OCI-M2 (cell line): Measurements from ENCODE around the gene ANGPTL1.

Source experiments
- DNase-seq: peaks from one replicate; lab custom pipeline; 2025; ENCODE audit not compliant: unreplicated experiment; lab: John Stamatoyannopoulos, UW

The ANGPTL1 gene

GRCh38 chr1:178870944-178871343, at the start of gene ANGPTL1:
Gene ANGPTL1, minus strand, starts transcription at chr1:178871077. Its CDS starts 5,301 bp downstream, at chr1:178865776.
- DNase-seq = no peak

DNA sequence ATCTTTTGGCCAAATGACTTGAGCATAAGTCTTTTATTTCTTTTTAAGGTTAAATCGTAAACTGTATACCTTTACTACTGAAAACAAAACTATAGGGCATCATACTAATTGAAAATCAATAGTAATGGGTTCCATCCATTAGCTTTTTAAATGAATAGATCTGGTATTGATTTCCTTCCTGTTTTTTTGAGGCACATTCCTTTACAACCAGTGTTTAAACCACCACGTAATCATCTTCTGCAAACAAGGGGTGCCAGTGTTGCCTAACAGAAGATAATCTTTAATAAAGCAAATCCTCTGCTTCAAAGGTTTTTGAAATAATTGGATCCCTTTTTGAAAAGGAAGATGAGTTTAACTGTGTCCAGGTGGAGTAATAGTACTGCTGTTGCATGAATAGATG, 48.7 kb upstream of the ANGPTL1 start:
- DNase-seq = no peak

- DNase-seq = no peak
Observed at GRCh38 chr1:178918955-178919354, 48.1 kb upstream of the ANGPTL1 start.

- DNase-seq = no peak
Observed at GRCh38 chr1:178918308-178918707, 47.4 kb upstream of the ANGPTL1 start.

DNA sequence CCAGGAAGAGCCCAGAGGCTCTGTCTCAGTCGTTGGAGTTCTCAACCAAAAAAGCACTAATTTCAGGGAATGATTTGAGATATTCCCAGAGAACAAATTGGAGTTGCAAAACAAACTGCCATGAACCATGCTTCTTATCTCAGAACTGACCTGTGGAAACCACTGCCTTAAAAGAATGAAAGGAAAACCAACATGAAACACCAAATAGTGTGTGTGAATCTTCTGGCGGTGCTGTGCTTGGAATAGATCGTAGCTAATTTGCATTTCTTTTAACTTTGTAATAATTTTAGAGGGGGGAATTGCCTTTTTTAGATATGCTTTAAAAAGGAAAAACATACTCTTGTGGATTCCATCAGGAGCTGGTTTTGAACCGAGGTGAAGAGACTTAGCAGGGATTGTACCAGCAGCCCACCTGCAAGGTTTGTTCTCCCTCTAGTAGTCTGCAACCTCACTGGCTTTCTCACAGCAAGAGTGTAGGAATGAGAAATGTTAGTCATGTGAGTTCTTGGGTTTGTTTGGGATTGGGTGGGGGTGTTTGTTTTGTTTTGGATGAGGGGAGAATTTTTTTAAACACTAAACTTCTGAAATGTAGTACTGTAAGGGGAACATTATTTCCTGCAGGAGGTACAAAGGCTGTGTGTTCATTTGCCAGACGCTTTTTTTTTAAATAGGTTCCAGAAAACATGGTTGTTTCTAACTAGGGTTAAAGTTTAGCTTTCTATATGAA, 45.7 kb upstream of the ANGPTL1 start:
- no peak for DNase-seq

DNA sequence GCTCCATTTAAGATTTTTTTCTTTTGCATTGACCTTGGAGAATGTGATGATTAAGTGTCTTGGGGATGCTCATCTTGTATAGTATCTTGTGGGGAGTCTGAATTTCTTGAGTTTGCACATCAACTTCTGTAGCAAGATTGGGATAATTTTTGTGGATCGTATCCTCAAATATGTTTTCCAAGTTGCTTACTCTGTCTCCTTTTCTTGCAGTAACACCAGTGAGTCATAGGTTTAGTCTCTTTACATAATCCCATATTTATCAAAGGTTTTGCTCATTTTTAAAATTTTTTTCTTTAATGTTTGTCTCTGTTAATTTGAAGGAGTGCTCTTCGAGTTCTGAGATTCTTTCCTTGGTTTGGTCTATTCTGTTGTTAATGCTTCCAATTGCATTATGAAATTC, 41.7 kb upstream of the ANGPTL1 start:
- no peak for DNase-seq

GRCh38 chr1:178910023-178910422, 39.1 kb upstream of the ANGPTL1 start:
- DNase-seq = no peak

DNA sequence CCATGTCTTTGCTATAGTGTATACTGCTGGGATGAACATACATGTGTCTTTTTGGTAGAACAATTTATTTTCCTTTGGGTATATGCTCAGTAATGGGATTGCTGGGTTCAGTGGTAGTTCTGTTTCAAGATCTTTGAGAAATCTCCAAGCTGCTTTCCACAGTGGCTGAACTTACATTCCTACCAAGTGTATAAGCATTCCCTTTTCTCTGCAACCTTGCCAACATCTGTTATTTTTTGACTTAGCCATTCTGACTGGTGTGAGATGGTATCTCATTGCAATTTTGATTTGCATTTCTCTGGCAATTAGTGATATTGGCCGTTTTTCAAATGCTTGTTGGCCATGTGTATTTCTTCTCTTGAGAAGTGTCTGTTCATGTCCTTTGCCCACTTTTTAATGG, 37.5 kb upstream of the ANGPTL1 start:
- DNase-seq = no peak

DNA sequence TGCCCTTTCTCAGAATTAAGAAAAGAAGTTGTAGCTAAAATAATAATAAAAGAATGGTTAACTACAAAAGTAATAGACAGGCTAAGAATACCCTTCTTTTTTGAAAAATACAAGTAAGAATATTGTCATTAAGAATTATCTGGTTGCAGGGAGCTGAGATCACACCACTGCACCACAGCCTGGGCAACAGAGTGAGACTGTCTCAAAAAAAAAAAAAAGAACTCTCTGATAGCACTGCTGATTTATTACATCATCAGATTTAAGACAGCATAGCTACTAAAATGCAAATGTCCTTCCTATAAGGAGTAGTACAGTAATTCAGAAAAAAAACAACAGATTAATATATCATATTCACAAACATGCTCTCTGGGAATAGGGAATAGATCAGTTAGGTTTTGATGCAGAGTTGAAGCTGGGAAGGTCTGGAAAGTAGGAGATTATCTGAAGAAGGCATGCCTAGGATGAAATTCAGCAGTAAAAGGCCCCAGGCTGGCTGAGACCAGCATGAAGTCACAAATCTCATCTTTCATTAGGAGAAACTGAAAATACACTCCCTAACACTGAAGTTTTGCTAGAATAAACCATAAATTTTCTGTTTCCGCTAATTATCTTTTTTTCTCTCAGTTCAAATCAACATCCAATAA, 30.7 kb upstream of the ANGPTL1 start:
- no peak for DNase-seq

DNA sequence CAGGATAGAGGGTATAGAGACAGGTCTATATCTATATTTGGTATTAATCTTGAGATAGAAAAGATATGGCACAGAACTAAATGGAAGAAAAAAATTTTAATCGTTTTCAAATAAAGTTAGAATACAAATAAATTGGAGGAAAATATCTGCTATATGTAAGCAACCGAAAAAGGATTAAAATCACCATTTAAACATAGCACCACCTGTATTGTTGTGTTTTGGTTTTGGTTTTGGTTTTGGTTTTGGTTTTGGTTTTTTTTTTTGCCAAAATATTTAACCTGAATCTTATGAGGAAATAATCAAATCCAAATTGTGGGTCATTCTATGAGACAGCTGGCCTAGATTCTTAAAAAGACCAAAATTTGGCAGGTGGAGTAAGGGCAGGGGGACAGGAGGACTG, 28.5 kb upstream of the ANGPTL1 start:
- no peak for DNase-seq

DNA sequence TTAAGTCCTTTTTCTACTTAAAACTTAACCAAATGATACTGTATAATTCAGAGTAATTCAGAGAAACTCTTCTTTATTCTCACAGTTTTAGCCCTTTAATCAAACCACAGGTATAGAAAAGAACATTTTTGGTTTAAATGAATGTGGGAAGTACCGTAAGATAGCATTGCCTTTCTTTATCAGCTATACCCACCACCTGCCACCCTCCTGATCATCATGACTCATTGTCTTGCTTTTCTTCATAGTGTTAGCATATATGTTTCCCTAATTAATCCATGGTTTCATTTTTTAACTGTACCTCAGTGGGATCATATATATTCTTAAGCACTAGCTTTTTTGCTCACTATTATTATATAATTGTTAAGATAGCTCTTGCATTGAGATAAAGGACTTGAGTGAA, 27.5 kb upstream of the ANGPTL1 start:
- DNase-seq = no peak

DNA sequence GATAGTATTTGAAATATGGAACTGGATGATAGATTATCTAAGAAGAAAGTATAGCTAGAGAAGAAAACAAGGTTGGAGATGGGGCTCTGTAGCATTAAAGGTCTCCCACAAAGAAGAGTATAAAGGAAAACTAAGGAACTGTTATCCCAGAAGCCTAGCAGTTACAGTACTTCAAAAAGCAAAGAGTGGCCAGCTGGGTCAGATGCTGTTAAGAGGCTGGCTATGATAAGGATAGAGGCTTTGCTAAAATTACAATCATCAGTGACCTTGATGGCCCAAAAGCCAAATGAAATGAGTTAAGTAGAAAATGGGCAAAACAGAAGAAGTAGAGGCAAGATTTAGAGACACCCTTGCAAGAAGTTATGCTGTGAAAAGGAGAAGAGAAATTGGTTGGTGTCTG, 25.1 kb upstream of the ANGPTL1 start:
- DNase-seq = no peak

GRCh38 chr1:178886551-178886950, 15.7 kb upstream of the ANGPTL1 start:
- no peak for DNase-seq

DNA sequence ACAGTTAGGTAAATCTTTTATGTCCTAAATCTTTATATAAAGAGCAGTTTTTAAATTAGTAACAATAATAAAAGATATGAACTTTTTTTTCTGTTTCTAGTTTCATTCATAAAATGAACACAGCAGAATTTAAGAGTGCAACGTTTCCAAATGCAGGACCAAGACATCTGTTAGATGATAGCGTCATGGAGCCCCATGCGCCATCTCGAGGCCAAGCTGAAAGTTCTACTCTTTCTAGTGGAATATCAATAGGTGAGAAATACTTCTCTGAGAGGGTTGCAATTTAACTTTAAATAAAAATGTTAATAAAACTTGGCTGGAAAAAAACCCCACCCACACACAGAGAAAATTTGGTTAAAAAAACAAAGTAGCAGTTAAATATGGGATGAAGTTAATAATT, 15.0 kb upstream of the ANGPTL1 start:
- DNase-seq = no peak

GRCh38 chr1:178881950-178882349, 11.1 kb upstream of the ANGPTL1 start:
- no peak for DNase-seq

DNA sequence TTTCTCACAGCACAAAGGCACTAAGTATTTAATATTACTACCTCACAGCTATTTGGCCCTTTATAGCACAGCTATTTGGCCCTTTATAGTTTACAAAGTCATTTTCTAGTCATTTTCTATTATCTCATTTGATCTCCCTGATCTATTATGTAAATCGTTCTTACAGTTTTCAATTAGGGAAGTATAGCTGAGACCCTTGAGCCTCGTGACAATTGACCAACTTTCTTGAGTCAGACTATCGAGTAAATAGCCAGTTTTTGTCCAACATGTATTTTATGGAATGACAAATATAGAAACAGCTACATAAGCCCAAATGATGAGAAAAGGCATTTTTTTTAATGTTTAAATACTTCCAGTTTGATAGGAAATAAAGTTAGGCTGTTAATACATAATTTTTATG, 7.0 kb upstream of the ANGPTL1 start:
- no peak for DNase-seq

- DNase-seq = no peak
Observed at GRCh38 chr1:178875936-178876335, 5.1 kb upstream of the ANGPTL1 start.

- no peak for DNase-seq
Observed at GRCh38 chr1:178874966-178875365, 4.1 kb upstream of the ANGPTL1 start.

GRCh38 chr1:178871551-178872320, 859 bp upstream of the ANGPTL1 start:
- DNase-seq = no peak

GRCh38 chr1:178870221-178870620, 656 bp downstream of the ANGPTL1 start:
- DNase-seq = no peak

GRCh38 chr1:178869119-178869697, 1.7 kb downstream of the ANGPTL1 start:
- no peak for DNase-seq

DNA sequence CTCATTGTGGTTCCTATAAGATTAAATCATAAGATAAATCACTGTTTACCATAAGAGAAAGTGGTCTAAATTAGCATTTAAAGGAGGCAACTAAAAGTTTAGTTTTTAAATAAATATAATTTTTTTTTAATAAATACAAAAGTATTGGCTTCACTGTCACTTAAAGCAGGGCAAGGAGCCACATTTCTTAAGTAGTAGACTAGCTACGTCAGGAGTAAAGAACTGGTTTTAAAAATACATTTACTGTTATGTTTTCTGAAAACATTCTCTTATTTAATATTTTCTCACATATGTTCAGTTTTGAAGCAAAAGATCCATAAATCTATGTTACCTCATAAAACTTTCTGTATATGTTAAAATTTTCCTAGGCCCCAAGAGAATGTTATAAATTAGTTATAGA, 2.2 kb downstream of the ANGPTL1 start:
- no peak for DNase-seq
